ENCODE results near the gene SELENOV. TPM values are rescaled to one million over a fixed set of nuclear protein-coding genes. Genes with fewer than 3 reads are reported as not detected.
A peak's percentile ranks its signal among the peaks of the same experiment; 100 is the strongest.

SELENOV gene
- total and polyA plus RNA-seq, 9 of the 15 experiments (the other 6 are each of a cell fraction or from before 2014, with no cell fraction given), result 0.04 to 0.09 (median 0.06) TPM; not detected in 4

DNA sequence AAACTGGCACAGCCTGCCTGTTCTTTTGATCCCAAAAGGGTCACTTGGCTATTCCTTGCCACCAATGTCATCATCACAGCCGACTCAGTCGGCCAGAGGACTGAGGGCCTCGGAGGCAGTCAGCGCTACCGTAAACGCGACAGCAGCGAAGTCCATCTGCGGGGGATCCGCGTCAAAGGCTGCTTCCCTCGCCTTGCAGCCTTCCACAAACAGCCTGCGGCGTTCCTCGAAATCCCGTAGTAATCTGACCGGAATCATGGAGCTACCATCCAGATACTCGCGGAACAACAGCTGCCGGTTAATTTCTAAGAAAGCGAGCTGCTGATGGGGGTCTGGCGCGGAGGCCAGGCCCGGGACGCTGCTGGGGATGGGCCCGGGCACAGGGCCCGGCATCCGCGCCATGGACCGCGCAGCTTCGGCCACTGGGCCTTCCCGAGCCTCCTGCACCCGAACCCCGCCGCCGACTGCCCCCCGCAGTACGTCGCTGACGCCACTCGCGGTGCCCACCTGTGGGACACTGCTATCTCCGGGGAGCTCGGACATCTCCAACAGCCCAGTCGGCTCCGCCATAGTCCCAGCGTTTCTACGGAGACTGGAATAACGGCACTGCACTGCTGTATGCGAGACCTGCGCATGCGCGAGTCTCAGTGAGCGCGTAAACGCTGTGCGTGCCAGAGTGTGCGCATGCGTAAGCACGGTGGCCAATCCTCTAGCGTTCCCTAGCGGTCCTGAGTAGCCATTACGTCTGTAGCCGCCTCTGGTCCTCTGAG, 17.5 kb downstream of the SELENOV start, which contains the start of gene EID2B (continued):
- TF ChIP-seq, protein P1, sequence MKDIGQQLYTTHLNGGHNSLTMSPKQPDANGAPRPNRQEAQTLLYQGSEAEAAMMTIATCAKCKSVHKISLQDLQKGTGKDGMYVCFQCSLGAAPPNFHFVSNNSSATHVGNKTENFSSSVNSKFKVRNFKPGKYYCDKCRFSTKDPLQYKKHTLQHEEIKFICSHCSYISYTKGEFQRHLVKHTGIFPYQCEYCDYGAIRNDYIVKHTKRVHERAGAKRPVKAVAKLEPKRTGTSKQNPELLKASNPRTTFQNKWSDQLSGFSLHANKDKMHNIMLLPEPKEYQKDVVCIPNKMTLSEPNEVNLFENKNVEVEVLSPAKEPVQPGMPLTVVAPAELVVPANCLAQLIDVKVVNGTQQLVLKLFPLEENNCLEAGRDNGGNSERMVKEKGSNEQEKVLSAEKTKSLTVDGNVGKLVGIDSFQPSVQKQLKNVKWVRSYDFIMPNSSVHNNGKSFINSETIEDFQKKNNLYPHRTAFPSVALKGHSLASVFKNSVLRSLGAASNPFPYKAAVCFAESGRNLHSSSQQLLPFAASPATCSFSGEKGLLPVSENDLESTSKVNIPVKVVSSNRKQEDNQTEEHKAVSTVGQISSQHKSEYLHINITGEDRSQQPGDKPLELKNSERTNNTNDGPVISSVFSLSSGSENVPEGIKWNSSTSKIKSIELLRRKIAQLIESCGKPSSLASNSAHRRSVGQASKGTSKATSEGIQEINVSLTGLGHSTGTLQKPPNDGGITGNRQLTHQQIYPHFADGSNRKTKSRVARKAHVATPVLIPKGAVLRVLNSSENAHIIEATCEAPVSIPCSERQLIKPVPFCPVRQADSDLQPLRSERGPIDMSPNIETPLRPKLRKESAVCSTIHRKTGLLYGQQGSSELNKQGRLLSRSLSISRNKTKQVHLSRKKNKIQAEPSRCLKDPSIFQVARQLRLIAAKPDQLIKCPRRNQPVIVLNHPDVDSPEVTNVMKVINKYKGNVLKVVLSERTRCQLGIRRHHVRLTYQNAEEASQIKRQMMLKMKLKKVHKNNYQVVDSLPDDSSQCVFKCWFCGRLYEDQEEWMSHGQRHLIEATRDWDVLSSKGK (CRISPR knock-in tag; IDR thresholded peaks at IDR 0.05), result no peak
- TF ChIP-seq CC2D1A (IDR thresholded peaks at IDR 0.05) (peak; percentile 81), RBFOX2 (IDR thresholded peaks at IDR 0.05; ENCODE audit: low read depth, low read length) (peak; percentile 88), CBX3 (IDR thresholded peaks at IDR 0.05; ENCODE audit: borderline replicate concordance in 1 of 2, low read length in 2 of 2) (no peak), SAFB (IDR thresholded peaks at IDR 0.05; ENCODE audit: borderline replicate concordance, low read depth, low read length) (no peak), MEF2D (tag; conservative IDR thresholded peaks at IDR 0.05; ENCODE audit: low read depth) (no peak), GABPA (tag; conservative IDR thresholded peaks at IDR 0.05; ENCODE audit: low read depth) (no peak), ILK (tag; IDR thresholded peaks at IDR 0.05; ENCODE audit: borderline replicate concordance, low read depth) (no peak), ZNF766 (CRISPR knock-in tag; conservative IDR thresholded peaks at IDR 0.05) (no peak), SUPT5H (IDR thresholded peaks at IDR 0.05) (peak; percentile 70)
- TF ChIP-seq, protein P2, sequence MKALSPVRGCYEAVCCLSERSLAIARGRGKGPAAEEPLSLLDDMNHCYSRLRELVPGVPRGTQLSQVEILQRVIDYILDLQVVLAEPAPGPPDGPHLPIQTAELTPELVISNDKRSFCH (CRISPR knock-in tag; IDR thresholded peaks at IDR 0.05), result no peak
- TF ChIP-seq, protein P2 (tag; IDR thresholded peaks at IDR 0.05), result no peak
- TF ChIP-seq, protein P3, sequence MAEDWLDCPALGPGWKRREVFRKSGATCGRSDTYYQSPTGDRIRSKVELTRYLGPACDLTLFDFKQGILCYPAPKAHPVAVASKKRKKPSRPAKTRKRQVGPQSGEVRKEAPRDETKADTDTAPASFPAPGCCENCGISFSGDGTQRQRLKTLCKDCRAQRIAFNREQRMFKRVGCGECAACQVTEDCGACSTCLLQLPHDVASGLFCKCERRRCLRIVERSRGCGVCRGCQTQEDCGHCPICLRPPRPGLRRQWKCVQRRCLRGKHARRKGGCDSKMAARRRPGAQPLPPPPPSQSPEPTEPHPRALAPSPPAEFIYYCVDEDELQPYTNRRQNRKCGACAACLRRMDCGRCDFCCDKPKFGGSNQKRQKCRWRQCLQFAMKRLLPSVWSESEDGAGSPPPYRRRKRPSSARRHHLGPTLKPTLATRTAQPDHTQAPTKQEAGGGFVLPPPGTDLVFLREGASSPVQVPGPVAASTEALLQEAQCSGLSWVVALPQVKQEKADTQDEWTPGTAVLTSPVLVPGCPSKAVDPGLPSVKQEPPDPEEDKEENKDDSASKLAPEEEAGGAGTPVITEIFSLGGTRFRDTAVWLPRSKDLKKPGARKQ (CRISPR knock-in tag; IDR thresholded peaks at IDR 0.05), result no peak
- TF ChIP-seq, protein P4, sequence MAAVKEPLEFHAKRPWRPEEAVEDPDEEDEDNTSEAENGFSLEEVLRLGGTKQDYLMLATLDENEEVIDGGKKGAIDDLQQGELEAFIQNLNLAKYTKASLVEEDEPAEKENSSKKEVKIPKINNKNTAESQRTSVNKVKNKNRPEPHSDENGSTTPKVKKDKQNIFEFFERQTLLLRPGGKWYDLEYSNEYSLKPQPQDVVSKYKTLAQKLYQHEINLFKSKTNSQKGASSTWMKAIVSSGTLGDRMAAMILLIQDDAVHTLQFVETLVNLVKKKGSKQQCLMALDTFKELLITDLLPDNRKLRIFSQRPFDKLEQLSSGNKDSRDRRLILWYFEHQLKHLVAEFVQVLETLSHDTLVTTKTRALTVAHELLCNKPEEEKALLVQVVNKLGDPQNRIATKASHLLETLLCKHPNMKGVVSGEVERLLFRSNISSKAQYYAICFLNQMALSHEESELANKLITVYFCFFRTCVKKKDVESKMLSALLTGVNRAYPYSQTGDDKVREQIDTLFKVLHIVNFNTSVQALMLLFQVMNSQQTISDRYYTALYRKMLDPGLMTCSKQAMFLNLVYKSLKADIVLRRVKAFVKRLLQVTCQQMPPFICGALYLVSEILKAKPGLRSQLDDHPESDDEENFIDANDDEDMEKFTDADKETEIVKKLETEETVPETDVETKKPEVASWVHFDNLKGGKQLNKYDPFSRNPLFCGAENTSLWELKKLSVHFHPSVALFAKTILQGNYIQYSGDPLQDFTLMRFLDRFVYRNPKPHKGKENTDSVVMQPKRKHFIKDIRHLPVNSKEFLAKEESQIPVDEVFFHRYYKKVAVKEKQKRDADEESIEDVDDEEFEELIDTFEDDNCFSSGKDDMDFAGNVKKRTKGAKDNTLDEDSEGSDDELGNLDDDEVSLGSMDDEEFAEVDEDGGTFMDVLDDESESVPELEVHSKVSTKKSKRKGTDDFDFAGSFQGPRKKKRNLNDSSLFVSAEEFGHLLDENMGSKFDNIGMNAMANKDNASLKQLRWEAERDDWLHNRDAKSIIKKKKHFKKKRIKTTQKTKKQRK (IDR thresholded peaks at IDR 0.05; ENCODE audit: borderline replicate concordance, low read depth, low read length), result no peak
- TF ChIP-seq, protein P5, sequence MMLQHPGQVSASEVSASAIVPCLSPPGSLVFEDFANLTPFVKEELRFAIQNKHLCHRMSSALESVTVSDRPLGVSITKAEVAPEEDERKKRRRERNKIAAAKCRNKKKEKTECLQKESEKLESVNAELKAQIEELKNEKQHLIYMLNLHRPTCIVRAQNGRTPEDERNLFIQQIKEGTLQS (IDR thresholded peaks at IDR 0.05), result peak; percentile 41
- TF ChIP-seq, protein P5 (CRISPR knock-in tag; conservative IDR thresholded peaks at IDR 0.05), result no peak

Measured in K562 (cell line).